Measurements from ENCODE around the gene C22orf31. TPM values are rescaled to one million over a fixed set of nuclear protein-coding genes. Genes with fewer than 3 reads are reported as not detected.

The C22orf31 gene
- total RNA-seq, 6 experiments from 2014 or later, result not detected

GRCh38 chr22:29070490-29070889, 8.9 kb upstream of the C22orf31 start:
- H3K27ac Mint-ChIP-seq, result no peak overlapping the region
- no peaks in the 10 kb centered on the region; the same call in 1 of the 2 replicates for H3K4me1 Mint-ChIP-seq (ENCODE audit: low read depth)
- peak overlapping the region; percentile 79; the same call in 1 of the 2 replicates for H3K4me3 Mint-ChIP-seq

GRCh38 chr22:29069463-29069862, 7.8 kb upstream of the C22orf31 start:
- Mint-ChIP-seq H3K27me3 (ENCODE audit: insufficient read depth) (peaks cover 35% of the 10 kb centered on the region), H3K27ac (no peak overlapping the region), H3K36me3 (ENCODE audit: low read depth) (no peaks in the 10 kb centered on the region), H3K4me1 (ENCODE audit: low read depth) (no peaks in the 10 kb centered on the region; the same call in 1 of the 2 replicates), H3K9me3 (no peaks in the 10 kb centered on the region), H3K4me3 (no peak overlapping the region)
- DNase-seq, result no peak
- TF ChIP-seq CTCF (IDR thresholded peaks at IDR 0.05), result no peak

More at GRCh38 chr22:29070490-29070889, 8.9 kb upstream of the C22orf31 start:
- DNase-seq, result no peak
- Mint-ChIP-seq H3K9me3 (no peaks in the 10 kb centered on the region), H3K36me3 (ENCODE audit: low read depth) (no peaks in the 10 kb centered on the region), H3K27me3 (ENCODE audit: insufficient read depth) (peaks cover 36% of the 10 kb centered on the region)
- no peak for TF ChIP-seq CTCF (IDR thresholded peaks at IDR 0.05)

- H3K27ac Mint-ChIP-seq, result no peak overlapping the region
- peaks cover 42% of the 10 kb centered on the region for H3K27me3 Mint-ChIP-seq (ENCODE audit: insufficient read depth)
- H3K9me3 Mint-ChIP-seq, result no peaks in the 10 kb centered on the region
- H3K4me1 Mint-ChIP-seq (ENCODE audit: low read depth), result no peaks in the 10 kb centered on the region
- H3K4me3 Mint-ChIP-seq, result no peak overlapping the region
- no peak for TF ChIP-seq CTCF (IDR thresholded peaks at IDR 0.05)
- DNase-seq, result no peak
- no peaks in the 10 kb centered on the region for H3K36me3 Mint-ChIP-seq (ENCODE audit: low read depth)
These were observed 4.0 kb upstream of the C22orf31 start for GRCh38 chr22:29065468-29066190.

- Mint-ChIP-seq H3K4me3 (no peak overlapping the region), H3K27ac (no peak overlapping the region), H3K36me3 (ENCODE audit: low read depth) (no peaks in the 10 kb centered on the region)
These were observed 723 bp upstream of the C22orf31 start for GRCh38 chr22:29062286-29062821.

GRCh38 chr22:29060931-29061330, 700 bp downstream of the C22orf31 start:
- no peak overlapping the region for H3K27ac Mint-ChIP-seq
- no peak for DNase-seq
- no peaks in the 10 kb centered on the region for H3K9me3 Mint-ChIP-seq
- no peak overlapping the region for H3K4me3 Mint-ChIP-seq
- TF ChIP-seq CTCF (IDR thresholded peaks at IDR 0.05), result no peak
- peaks cover 30% of the 10 kb centered on the region; the same call in 1 of the 2 replicates for H3K27me3 Mint-ChIP-seq (ENCODE audit: insufficient read depth)
- H3K4me1 Mint-ChIP-seq (ENCODE audit: low read depth), result no peaks in the 10 kb centered on the region
- no peaks in the 10 kb centered on the region for H3K36me3 Mint-ChIP-seq (ENCODE audit: low read depth)

More at GRCh38 chr22:29062286-29062821, 723 bp upstream of the C22orf31 start:
- H3K9me3 Mint-ChIP-seq, result no peaks in the 10 kb centered on the region
- no peak for TF ChIP-seq CTCF (IDR thresholded peaks at IDR 0.05)
- peaks cover 31% of the 10 kb centered on the region for H3K27me3 Mint-ChIP-seq (ENCODE audit: insufficient read depth)
- no peak for DNase-seq
- H3K4me1 Mint-ChIP-seq (ENCODE audit: low read depth), result no peaks in the 10 kb centered on the region

Measured in HFFc6 (cell line).